ENCODE data around the gene KBTBD8. TPM values are rescaled to one million over a fixed set of nuclear protein-coding genes. Genes with fewer than 3 reads are reported as not detected.

KBTBD8 gene
- total and polyA plus RNA-seq, 4 donors = 0.94 to 5.0 (median 3.0) TPM

GRCh38 chr3:67006460-67006859, 8.4 kb downstream of the KBTBD8 start:
- TF ChIP-seq, protein P1, sequence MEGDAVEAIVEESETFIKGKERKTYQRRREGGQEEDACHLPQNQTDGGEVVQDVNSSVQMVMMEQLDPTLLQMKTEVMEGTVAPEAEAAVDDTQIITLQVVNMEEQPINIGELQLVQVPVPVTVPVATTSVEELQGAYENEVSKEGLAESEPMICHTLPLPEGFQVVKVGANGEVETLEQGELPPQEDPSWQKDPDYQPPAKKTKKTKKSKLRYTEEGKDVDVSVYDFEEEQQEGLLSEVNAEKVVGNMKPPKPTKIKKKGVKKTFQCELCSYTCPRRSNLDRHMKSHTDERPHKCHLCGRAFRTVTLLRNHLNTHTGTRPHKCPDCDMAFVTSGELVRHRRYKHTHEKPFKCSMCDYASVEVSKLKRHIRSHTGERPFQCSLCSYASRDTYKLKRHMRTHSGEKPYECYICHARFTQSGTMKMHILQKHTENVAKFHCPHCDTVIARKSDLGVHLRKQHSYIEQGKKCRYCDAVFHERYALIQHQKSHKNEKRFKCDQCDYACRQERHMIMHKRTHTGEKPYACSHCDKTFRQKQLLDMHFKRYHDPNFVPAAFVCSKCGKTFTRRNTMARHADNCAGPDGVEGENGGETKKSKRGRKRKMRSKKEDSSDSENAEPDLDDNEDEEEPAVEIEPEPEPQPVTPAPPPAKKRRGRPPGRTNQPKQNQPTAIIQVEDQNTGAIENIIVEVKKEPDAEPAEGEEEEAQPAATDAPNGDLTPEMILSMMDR (IDR thresholded peaks at IDR 0.05; ENCODE audit: control extremely low read depth, extremely low read depth) = no peak
- Histone ChIP-seq H3K9ac (ENCODE audit: insufficient read depth in 1 of 2, low read length in 2 of 2) (no peak overlapping the region), H3K27me3 (ENCODE audit: control insufficient read depth in 3 of 3, insufficient read depth in 3 of 3, low read length in 2 of 3) (peaks cover 0 to 2% (median 0%) of the 10 kb centered on the region in 3 donors), H3K4me3 (no peak overlapping the region), H3K4me1 (ENCODE audit: control insufficient read depth in 5 of 5, insufficient read depth in 5 of 5, low read length in 5 of 5) (peaks cover 0 to 7% (median 0%) of the 10 kb centered on the region in 5 donors), H3K27ac (ENCODE audit: low read depth in 1 of 2, low read length in 1 of 2) (no peak overlapping the region), H3K36me3 (ENCODE audit: control insufficient read depth in 4 of 4, insufficient read depth in 4 of 4, low read length in 4 of 4) (peaks cover 0 to 14% (median 2%) of the 10 kb centered on the region in 4 donors), H3K9me3 (ENCODE audit: control insufficient read depth in 4 of 4, insufficient read depth in 3 of 4, low read length in 3 of 4) (no peaks in the 10 kb centered on the region)
- ATAC-seq (ENCODE audit: insufficient read depth, low FRiP score) = no peak
- peak in 2 of 3 donors; percentile 5 to 13 for DNase-seq
- 63 to 73% methylated on average over 5 of the region's 5 CpGs for WGBS, 2 donors

GRCh38 chr3:67008388-67008787, 10.3 kb downstream of the KBTBD8 start:
- no peak for ATAC-seq (ENCODE audit: insufficient read depth, low FRiP score)
- H3K27ac ChIP-seq (ENCODE audit: low read depth in 1 of 2, low read length in 1 of 2) = no peak overlapping the region

DNA sequence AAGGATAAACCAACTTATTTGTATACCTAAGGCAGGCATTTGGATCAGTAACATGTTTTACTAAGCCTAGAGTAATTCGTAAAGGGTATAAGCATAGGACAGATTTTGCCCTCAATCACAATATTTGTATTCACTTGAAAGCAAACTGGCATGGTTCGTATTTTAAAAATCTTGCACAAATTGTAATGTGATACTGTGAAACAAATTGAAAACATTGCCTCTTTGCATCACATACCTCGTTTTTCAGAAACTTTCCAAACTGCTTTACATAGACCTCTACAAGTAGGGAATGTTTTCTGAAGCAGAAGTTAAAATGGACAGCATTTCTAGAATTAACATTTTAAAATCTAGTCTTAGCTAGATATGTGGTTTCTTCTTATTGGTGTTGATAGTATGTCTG, 11.6 kb downstream of the KBTBD8 start:
- Histone ChIP-seq H3K27ac (ENCODE audit: low read depth in 1 of 2, low read length in 1 of 2) (no peak overlapping the region), H3K9me3 (ENCODE audit: control insufficient read depth in 4 of 4, insufficient read depth in 3 of 4, low read length in 3 of 4) (no peaks in the 10 kb centered on the region), H3K4me3 (no peak overlapping the region), H3K36me3 (ENCODE audit: control insufficient read depth in 4 of 4, insufficient read depth in 4 of 4, low read length in 4 of 4) (peaks cover 0 to 5% (median 0%) of the 10 kb centered on the region in 4 donors), H3K27me3 (ENCODE audit: control insufficient read depth in 3 of 3, insufficient read depth in 3 of 3, low read length in 2 of 3) (no peaks in the 10 kb centered on the region), H3K9ac (ENCODE audit: insufficient read depth in 1 of 2, low read length in 2 of 2) (no peak overlapping the region), H3K4me1 (ENCODE audit: control insufficient read depth in 5 of 5, insufficient read depth in 5 of 5, low read length in 5 of 5) (peaks cover 0 to 7% (median 0%) of the 10 kb centered on the region in 5 donors)
- DNase-seq = no peak
- no peak for ATAC-seq (ENCODE audit: insufficient read depth, low FRiP score)
- WGBS, 2 donors = 86 to 91% methylated on average over 3 of the region's 3 CpGs
- TF ChIP-seq, protein P1 (IDR thresholded peaks at IDR 0.05; ENCODE audit: control extremely low read depth, extremely low read depth) = no peak

More at GRCh38 chr3:67008388-67008787, 10.3 kb downstream of the KBTBD8 start:
- Histone ChIP-seq H3K4me3 (no peak overlapping the region), H3K9me3 (ENCODE audit: control insufficient read depth in 4 of 4, insufficient read depth in 3 of 4, low read length in 3 of 4) (no peaks in the 10 kb centered on the region), H3K36me3 (ENCODE audit: control insufficient read depth in 4 of 4, insufficient read depth in 4 of 4, low read length in 4 of 4) (peaks cover 0 to 12% (median 2%) of the 10 kb centered on the region in 4 donors), H3K4me1 (ENCODE audit: control insufficient read depth in 5 of 5, insufficient read depth in 5 of 5, low read length in 5 of 5) (peaks cover 0 to 7% (median 0%) of the 10 kb centered on the region in 5 donors), H3K27me3 (ENCODE audit: control insufficient read depth in 3 of 3, insufficient read depth in 3 of 3, low read length in 2 of 3) (no peaks in the 10 kb centered on the region), H3K9ac (ENCODE audit: insufficient read depth in 1 of 2, low read length in 2 of 2) (peak overlapping the region in 1 of 2 donors; percentile 23)
- TF ChIP-seq, protein P1 (IDR thresholded peaks at IDR 0.05; ENCODE audit: control extremely low read depth, extremely low read depth) = no peak
- 90 to 91% methylated on average over 2 of the region's 2 CpGs for WGBS, 2 donors
- DNase-seq = no peak
